Activated CD4-positive, alpha-beta T cell treated with anti-CD3 and anti-CD28 coated beads for 1 hour (primary cell): ENCODE data around the gene CST3.
"Not testable (repeated sequence)": the region's sequence is repeated elsewhere in the genome, so short reads cannot be mapped to it uniquely, and the experiment has no call there.

ENCODE experiments used
- DNase-seq: peaks from one replicate; pipeline ENCODE4 v3.0.0-alpha.2; 2020

Gene CST3

GRCh38 chr20:23640671-23641667 is 3.2 kb upstream of the CST3 start:
- DNase-seq = no peak

GRCh38 chr20:23640018-23640601 is 2.4 kb upstream of the CST3 start:
- DNase-seq = no peak

- DNase-seq = no peak
These were observed 1.8 kb upstream of the CST3 start for GRCh38 chr20:23639490-23639958.

GRCh38 chr20:23638309-23638708 is 554 bp upstream of the CST3 start:
- DNase-seq = no peak

GRCh38 chr20:23636908-23637281 is 860 bp downstream of the CST3 start:
- no peak for DNase-seq

GRCh38 chr20:23636182-23636907 is 1.4 kb downstream of the CST3 start:
- no peak for DNase-seq

- DNase-seq = not testable (repeated sequence)
These were observed 2.0 kb downstream of the CST3 start for GRCh38 chr20:23635768-23636090.

GRCh38 chr20:23634985-23635767 is 2.6 kb downstream of the CST3 start:
- DNase-seq = no peak

GRCh38 chr20:23634044-23634801 is 3.5 kb downstream of the CST3 start:
- no peak for DNase-seq

GRCh38 chr20:23632711-23633573 is 4.8 kb downstream of the CST3 start:
- DNase-seq = no peak

- DNase-seq = no peak
These were observed 5.6 kb downstream of the CST3 start for GRCh38 chr20:23631981-23632710.

GRCh38 chr20:23631226-23631822 is 6.4 kb downstream of the CST3 start:
- no peak for DNase-seq

- no peak for DNase-seq
These were observed 7.3 kb downstream of the CST3 start for GRCh38 chr20:23630392-23630849.

- DNase-seq = no peak
These were observed 8.0 kb downstream of the CST3 start for GRCh38 chr20:23629542-23630391.

- DNase-seq = no peak
These were observed 8.7 kb downstream of the CST3 start for GRCh38 chr20:23629017-23629541.

GRCh38 chr20:23628402-23629016 is 9.2 kb downstream of the CST3 start:
- DNase-seq = no peak

- DNase-seq = no peak
These were observed 10.3 kb downstream of the CST3 start for GRCh38 chr20:23627501-23627900.

- DNase-seq = no peak
These were observed 11.6 kb downstream of the CST3 start for GRCh38 chr20:23626040-23626620.
